CD4-positive, alpha-beta T cell (primary cell): ENCODE measurements around the gene CLSTN2. TPM values are rescaled to one million over a fixed set of nuclear protein-coding genes. Genes with fewer than 3 reads are reported as not detected.

Experiments
- ATAC-seq: fragments of 200-7000 bp; cut with Tn5 transposase; one replicate; pipeline ENCODE4 v1.10.0; 2022; ENCODE audit warnings: mild to moderate bottlenecking; ENCODE audit not compliant: poor library complexity
- CTCF ChIA-PET: fragments of 350-600 bp; sonication (Branson Sonifier 250); formaldehyde crosslinking; loops from one replicate; lab custom pipeline; 2021; ENCODE audit warnings: antibody characterized with exemption, inconsistent platforms; lab: Charles Lee
- POLR2A ChIA-PET: fragments of 350-600 bp; sonication (Branson Sonifier 250); formaldehyde crosslinking; loops from one replicate; lab custom pipeline; 2021; ENCODE audit warnings: antibody characterized with exemption, inconsistent platforms; lab: Charles Lee
- DNase-seq, 14 experiments: peaks; one replicate each; pipeline ENCODE4 v3.0.0-alpha.2; 2013 to 2020; ENCODE audit warnings: mixed read lengths in 2 of 14
- H3K27ac ChIP-seq, 2 donors: one replicate each; pipeline versions ENCODE4 v1.5.1 to v1.7.0; 2013; ENCODE audit warnings: low read length in 2 of 2, low read depth in 1 of 2, mild to moderate bottlenecking in 1 of 2
- H3K27me3 ChIP-seq, 2 experiments: 1 replicate in 1 of 2; 2 replicates in 1 of 2; pipeline versions ENCODE4 v1.6.1 to v1.7.0; 2013; ENCODE audit warnings: low read length in 2 of 2, control low read depth in 1 of 2, mild to moderate bottlenecking in 1 of 2, moderate library complexity in 1 of 2; ENCODE audit not compliant: insufficient read depth in 2 of 2, control insufficient read depth in 1 of 2
- H3K36me3 ChIP-seq: one replicate; pipeline ENCODE4 v1.6.1; 2013; ENCODE audit warnings: low read length, control low read depth; ENCODE audit not compliant: insufficient read depth
- H3K4me1 ChIP-seq: one replicate; pipeline ENCODE4 v1.6.1; 2013; ENCODE audit warnings: low read length, control low read depth; ENCODE audit not compliant: insufficient read depth
- H3K4me3 ChIP-seq: one replicate; pipeline ENCODE4 v1.5.1; 2013; ENCODE audit warnings: mild to moderate bottlenecking, low read length, moderate library complexity
- H3K9me3 ChIP-seq, 2 experiments: 1 replicate in 1 of 2; 2 replicates in 1 of 2; pipeline versions ENCODE4 v1.6.1 to v1.7.0; 2013; ENCODE audit warnings: low read length in 2 of 2, mild to moderate bottlenecking in 2 of 2, control low read depth in 1 of 2, moderate library complexity in 1 of 2; ENCODE audit not compliant: control insufficient read depth in 1 of 2, insufficient read depth in 1 of 2
- H3K27ac Mint-ChIP-seq: one replicate; pipeline ENCODE4 v1.8.0; 2020; ENCODE audit warnings: mixed read lengths
- H3K27me3 Mint-ChIP-seq: one replicate; pipeline ENCODE4 v1.8.0; 2021; ENCODE audit warnings: mixed read lengths
- H3K36me3 Mint-ChIP-seq: one replicate; pipeline ENCODE4 v1.8.0; 2021; ENCODE audit warnings: low read depth, mixed read lengths
- H3K4me1 Mint-ChIP-seq: one replicate; pipeline ENCODE4 v1.8.0; 2021; ENCODE audit warnings: low read depth, mixed read lengths
- H3K4me3 Mint-ChIP-seq: one replicate; pipeline ENCODE4 v1.8.0; 2020; ENCODE audit warnings: mild to moderate bottlenecking, mixed read lengths
- H3K9me3 Mint-ChIP-seq: one replicate; pipeline ENCODE4 v1.8.0; 2020; ENCODE audit warnings: mixed read lengths
- CTCF ChIP-seq: fragments of 200-600 bp; IDR thresholded peaks from one replicate; pipeline ENCODE4 v1.8.0; 2022; ENCODE audit warnings: antibody characterized with exemption, mild to moderate bottlenecking
- intact Hi-C, 2 experiments: fragments of 100-400 bp; cut with DNase I in 1 of 2; cut with micrococcal nuclease in 1 of 2; formaldehyde crosslinking; loops; one replicate each; pipeline versions ENCODE4 v1.15.1 to v1.9.0; 2023 to 2025; cut with DNase I, micrococcal nuclease
- total RNA-seq, 174 experiments: library from RNA in 2 of 174; stranded (reverse) in 2 of 174; gene quantifications; one replicate each; pipeline ENCODE4 v1.2.3 and lab custom pipeline; 2021 to 2026

CLSTN2 gene
- total RNA-seq, 2 experiments from 2014 or later = not detected

GRCh38 chr3:140187028-140187427 lies 252.0 kb downstream of the CLSTN2 start:
- Mint-ChIP-seq H3K9me3 (no peaks in the 10 kb centered on the region), H3K4me3 (no peak overlapping the region), H3K36me3 (no peaks in the 10 kb centered on the region), H3K27ac (no peak overlapping the region), H3K4me1 (no peaks in the 10 kb centered on the region), H3K27me3 (no peaks in the 10 kb centered on the region)
- TF ChIP-seq CTCF = no peak
- Histone ChIP-seq H3K27me3 (peaks cover 0 to 6% of the 10 kb centered on the region in 2 experiments), H3K9me3 (no peaks in the 10 kb centered on the region), H3K4me3 (no peak overlapping the region), H3K4me1 (no peaks in the 10 kb centered on the region), H3K27ac (no peak overlapping the region), H3K36me3 (no peaks in the 10 kb centered on the region)
- POLR2A ChIA-PET = no interaction called here
- CTCF ChIA-PET = no interaction called here
- ATAC-seq (no peak), DNase-seq (no peak)
- intact Hi-C loops = no loop called here

- H3K27me3 ChIP-seq = peaks cover 0 to 1% of the 10 kb centered on the region in 2 experiments
- ChIA-PET CTCF (no interaction called here), POLR2A (no interaction called here)
- TF ChIP-seq CTCF = no peak
- no peak overlapping the region for H3K27ac Mint-ChIP-seq
- ATAC-seq = no peak
- no peaks in the 10 kb centered on the region for H3K27me3 Mint-ChIP-seq
- DNase-seq = no peak
- no peaks in the 10 kb centered on the region for H3K36me3 Mint-ChIP-seq
- no peak overlapping the region for H3K4me3 ChIP-seq
- no peaks in the 10 kb centered on the region for H3K4me1 ChIP-seq
- H3K36me3 ChIP-seq = no peaks in the 10 kb centered on the region
- no peak overlapping the region for H3K4me3 Mint-ChIP-seq
- H3K27ac ChIP-seq = no peak overlapping the region
- H3K4me1 Mint-ChIP-seq = no peaks in the 10 kb centered on the region
- no peaks in the 10 kb centered on the region for H3K9me3 ChIP-seq
- H3K9me3 Mint-ChIP-seq = no peaks in the 10 kb centered on the region
- intact Hi-C loops = no loop called here
Measured at GRCh38 chr3:140187656-140188221, 252.8 kb downstream of the CLSTN2 start.

- ATAC-seq (no peak), DNase-seq (no peak)
- POLR2A ChIA-PET = no interaction called here
- Histone ChIP-seq H3K27ac (no peak overlapping the region), H3K9me3 (no peaks in the 10 kb centered on the region), H3K27me3 (no peaks in the 10 kb centered on the region), H3K4me3 (no peak overlapping the region), H3K36me3 (no peaks in the 10 kb centered on the region), H3K4me1 (no peaks in the 10 kb centered on the region)
- H3K27me3 Mint-ChIP-seq = no peaks in the 10 kb centered on the region
- CTCF ChIA-PET = no interaction called here
- no peak for TF ChIP-seq CTCF
- no peaks in the 10 kb centered on the region for H3K36me3 Mint-ChIP-seq
- H3K4me1 Mint-ChIP-seq = no peaks in the 10 kb centered on the region
- H3K9me3 Mint-ChIP-seq = no peaks in the 10 kb centered on the region
- intact Hi-C loops = no loop called here
- H3K27ac Mint-ChIP-seq = no peak overlapping the region
- H3K4me3 Mint-ChIP-seq = no peak overlapping the region
Measured at GRCh38 chr3:140188285-140188684, 253.3 kb downstream of the CLSTN2 start.
